HT1080 (cell line): Measurements from ENCODE around the gene GUK1. TPM values are rescaled to one million over a fixed set of nuclear protein-coding genes. Genes with fewer than 3 reads are reported as not detected.

ENCODE experiments used
- DNase-seq: peaks from one replicate; pipeline ENCODE4 v3.0.0-alpha.2; 2015; ENCODE audit warnings: low read depth
- polyA plus RNA-seq, 2 experiments: library from polyadenylated mRNA; depleted of rRNA; stranded (reverse); fragments of >200 nt; gene quantifications; 2 replicates each; pipeline ENCODE4 v1.2.3, GENCODE V29; 2015
- total RNA-seq: library from RNA; depleted of rRNA; stranded (reverse); fragments of >200 nt; shearing (Covaris generic); gene quantifications from 2 replicates; pipeline ENCODE4 v1.2.3, GENCODE V29; 2014; rRNA removed

GUK1 gene
- total RNA-seq = 208 and 294 TPM in 2 replicates
- 225 and 276 TPM in 2 replicates for polyA plus RNA-seq (2015; cell fraction: cytosol; rRNA removed)
- 154 and 172 TPM in 2 replicates for polyA plus RNA-seq (2015; cell fraction: nucleus; rRNA removed)

GRCh38 chr1:228139931-228140723, at the start of gene GUK1:
TSS of gene GUK1 (plus strand) at chr1:228140279. CDS start at chr1:228140303, 24 bp downstream.
- DNase-seq = peak; percentile 100

GRCh38 chr1:228090613-228091081, 49.4 kb upstream of the GUK1 start:
- DNase-seq = no peak

DNA sequence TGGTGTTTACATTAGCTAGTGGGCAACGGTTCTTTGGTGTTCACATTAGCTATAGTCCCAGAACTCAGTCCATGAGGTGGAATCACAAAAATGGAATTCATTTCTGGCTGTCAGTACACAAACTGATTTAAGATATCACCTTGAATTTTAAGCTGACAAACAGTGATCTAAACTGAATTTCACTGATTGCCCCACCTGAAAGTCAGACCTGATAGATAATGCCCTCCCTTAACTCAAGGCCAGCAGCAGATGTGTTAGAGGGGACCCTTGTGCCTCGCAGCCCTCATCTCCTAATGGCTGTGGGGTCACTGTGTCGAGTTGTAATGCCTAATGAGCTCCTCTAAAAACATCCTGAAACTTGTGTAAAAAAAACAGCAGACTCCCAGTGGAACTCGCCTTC, 49.0 kb upstream of the GUK1 start:
- DNase-seq = no peak

DNA sequence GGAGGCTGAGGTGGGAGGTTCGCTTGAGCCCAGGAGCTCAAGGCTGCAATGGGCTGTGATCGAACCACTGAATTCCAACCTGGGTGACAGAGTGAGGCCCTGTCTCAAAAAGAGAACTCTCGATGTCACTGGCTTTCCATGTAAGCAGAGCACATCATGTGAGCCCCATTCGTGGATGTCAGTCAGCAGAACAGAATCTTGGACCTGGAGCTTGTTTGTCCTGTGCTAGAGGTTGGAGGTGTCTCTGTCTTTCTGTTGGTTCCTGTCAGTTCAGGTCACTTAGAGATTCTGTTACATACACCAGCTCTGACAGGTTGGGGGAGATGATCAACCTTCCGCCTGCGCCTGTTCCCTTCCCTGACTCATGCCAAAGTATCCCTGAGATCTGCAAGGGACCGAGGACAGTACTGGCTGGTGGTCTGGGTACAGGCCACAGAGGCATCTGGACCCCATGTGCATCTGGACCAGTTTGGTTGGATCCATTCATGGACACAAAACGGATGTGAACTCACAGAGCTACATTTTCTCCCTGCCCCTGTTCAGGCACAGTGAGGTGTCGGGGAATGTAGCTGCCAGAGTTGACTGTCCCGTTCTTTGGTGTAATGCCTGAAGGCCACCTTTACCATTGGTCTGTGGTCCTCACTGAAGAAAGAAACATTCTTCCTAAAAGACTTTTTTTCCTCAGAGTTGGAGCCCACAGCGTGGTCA, 47.6 kb upstream of the GUK1 start:
- no peak for DNase-seq

GRCh38 chr1:228093050-228093906, 46.8 kb upstream of the GUK1 start:
- DNase-seq = no peak

DNA sequence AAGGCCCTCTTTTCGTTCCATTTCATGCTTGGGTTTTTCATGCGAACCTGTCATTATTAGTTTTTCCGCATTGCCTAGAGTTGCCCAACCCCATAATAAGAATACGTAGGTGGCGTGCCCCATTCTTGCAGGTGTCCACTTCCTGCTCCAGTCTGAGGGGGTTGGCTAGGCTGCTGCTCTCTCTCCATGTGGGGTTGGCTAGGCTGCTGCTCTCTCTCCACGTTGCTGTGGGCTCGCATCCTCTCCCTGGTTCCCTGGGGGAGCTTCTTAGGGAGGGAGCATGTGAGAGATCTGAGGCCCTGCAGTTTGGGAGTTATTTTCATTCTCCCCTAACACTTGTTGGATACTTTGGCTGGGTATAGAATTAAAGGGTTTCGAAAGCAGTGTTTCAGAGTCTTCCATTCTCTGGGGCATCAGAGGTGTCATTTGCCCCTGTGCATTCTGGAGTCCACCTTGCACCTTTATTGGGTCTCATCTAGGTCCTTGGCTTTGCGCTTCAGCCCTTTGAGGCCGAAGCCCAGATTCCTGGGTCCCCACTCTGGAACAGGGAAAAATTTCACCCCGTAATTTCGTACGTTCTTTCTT, 45.6 kb upstream of the GUK1 start:
- no peak for DNase-seq

DNA sequence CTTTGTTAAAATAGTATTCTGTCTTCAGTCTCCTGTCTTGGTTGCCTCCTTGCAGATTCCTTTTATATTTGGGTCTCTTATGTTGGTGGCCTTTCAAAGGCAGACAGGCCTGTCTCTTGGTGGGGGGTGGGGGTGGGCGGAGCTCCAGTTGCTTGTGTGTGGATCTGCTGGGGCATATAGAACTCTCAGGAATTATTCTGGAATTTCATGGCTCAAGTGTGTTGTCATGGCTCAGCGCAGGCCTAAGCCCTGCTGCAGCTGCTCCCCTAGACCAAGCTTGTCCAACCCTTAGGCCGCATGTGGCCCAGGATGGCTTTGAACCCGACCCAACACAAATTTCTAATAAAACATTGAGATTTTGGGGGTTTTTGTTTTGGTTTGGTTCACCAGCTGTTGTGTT, 44.9 kb upstream of the GUK1 start:
- DNase-seq = no peak

DNA sequence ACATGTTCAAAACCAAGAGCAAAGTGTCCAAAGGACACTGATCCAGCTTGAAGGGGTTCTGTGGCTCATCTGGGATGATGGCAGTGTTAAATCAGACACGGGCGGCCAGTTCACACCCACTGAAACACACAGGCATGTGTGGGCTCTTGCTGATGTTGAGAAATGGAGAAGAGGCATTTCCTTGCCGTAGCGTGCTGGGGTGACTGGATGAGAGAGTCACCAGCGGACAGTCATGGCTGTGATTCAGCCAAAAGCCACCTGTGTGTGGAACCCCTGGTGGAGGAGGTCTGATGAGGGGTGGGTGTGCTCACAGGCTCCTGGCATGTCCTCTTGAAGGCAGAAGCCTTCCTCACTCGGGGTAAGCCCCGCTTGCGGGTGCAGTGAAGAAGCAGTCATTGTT, 44.1 kb upstream of the GUK1 start:
- DNase-seq = no peak

- no peak for DNase-seq
Measured at GRCh38 chr1:228096416-228097332, 43.4 kb upstream of the GUK1 start.

DNA sequence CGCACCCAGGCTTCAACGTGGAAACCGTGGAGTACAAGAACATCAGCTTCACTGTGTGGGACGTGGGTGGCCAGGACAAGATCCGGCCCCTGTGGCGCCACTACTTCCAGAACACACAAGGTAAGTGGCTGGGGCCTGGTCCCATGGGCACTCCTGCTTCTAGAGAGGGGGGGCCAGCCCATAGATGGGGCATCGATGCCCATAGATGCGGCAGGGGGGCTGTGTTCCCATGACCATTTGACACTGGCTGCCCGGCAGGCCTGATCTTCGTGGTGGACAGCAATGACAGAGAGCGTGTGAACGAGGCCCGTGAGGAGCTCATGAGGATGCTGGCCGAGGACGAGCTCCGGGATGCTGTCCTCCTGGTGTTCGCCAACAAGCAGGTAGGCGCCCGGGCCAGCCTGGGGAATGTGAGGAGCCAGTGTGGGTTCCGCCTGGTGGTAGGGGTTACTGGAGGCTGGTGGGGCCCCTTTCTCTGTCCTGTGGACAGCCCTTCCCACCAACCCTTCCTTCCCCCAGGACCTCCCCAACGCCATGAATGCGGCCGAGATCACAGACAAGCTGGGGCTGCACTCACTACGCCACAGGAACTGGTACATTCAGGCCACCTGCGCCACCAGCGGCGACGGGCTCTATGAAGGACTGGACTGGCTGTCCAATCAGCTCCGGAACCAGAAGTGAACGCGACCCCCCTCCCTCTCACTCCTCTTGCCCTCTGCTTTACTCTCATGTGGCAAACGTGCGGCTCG, 42.6 kb upstream of the GUK1 start:
- no peak for DNase-seq

- DNase-seq = no peak
Measured at GRCh38 chr1:228098323-228098931, 41.7 kb upstream of the GUK1 start.

DNA sequence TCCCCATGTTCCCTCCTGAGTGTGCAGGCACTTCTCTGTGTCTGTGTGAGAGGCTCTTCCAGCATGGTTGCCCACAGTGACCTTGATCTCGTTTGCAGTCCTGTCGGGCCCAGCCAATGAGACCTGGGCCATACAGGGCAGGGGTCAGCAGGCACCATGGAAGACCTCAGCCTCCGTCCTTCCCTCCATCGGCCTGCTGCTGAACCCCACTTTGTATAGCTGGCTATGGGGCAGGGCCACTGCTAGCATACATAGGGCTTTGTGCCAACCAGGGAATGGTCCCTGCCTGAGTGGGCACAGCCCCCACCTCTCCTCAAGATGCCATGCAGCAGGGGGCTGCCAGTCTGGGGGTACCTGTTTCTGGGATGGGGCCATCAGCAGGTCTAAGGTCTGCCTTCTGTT, 40.7 kb upstream of the GUK1 start:
- no peak for DNase-seq

- no peak for DNase-seq
Measured at GRCh38 chr1:228100822-228101613, 39.1 kb upstream of the GUK1 start.

- no peak for DNase-seq
Measured at GRCh38 chr1:228101614-228101993, 38.5 kb upstream of the GUK1 start.

DNA sequence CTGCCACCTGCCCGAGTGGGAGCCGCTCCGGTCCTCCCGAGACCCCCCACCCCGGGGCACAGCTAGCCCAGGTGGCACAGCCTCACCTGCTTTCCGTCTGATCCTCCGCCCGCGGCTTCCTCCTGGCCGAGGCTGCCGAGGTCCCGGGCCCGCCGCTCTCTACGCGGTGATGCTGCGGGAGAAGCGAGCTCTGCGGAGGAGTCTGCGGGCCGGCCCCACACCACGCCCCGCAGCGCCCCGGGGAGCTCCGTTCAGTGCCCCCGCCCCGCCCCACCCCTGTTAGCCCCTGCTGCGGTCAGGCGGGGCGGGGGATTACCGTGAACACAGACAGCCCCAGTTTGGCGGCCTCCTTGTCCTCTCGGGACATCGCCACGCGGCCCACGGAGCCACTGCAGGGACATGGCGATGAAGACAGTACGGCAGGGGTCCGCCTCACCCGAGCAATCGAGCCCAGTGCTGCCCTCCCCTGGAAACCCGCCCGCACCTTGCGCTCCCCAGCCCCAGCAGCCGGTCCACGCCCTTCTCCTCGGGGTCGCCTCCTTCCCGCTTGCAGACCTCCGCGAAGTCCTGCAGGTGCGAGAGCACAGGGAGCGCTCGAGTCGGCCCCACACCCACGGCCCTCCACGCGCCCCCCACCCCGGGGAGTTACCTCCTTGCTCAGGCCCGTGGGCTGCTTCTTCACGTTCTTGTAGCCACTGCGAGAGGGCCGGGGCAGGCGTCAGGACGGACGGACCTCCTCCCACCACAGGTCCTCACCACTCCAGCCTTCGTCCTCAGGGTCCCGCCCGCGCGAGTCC, 37.9 kb upstream of the GUK1 start:
- DNase-seq = peak; percentile 46

DNA sequence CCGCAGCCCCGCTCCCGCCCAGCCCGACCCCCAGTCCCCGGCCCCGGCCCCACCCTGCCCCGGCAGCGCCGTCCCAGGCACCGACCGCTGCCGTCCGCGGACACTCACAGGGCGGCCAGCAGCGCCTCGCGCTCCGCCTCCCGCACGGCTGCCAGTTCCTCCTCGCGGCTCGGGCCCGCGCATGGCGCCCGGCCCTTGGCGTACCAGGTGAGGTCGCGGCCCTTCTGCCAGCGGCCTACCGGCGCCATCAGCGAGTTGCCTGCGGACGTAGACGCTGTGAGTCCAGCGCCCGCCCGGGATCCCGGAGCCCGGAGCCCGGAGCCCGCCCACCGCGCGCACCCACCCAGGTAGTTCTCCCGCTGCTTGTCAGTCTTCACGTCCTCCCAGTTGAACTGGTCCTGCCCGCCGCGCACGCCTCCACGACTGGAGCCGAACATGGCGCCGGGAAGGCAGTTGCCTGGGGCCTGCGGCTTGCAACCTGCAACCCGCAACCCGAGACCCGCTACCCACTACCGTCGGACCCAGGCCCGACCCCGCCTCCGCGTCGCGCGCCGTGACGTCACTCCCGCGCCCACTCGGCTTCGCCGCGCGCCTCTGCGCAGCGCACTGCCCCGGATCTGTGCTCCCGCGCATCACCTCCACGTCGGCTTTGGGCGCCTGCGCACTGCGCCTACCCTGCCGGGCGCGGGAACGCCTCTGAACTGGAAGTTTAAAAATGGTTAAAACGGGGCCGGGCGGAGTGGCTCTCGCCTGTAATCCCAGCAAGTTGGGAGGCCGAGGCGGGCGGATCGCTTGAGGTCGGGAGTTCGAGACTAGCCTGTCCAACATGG, 37.1 kb upstream of the GUK1 start, which contains the start of gene C1orf35:
TSS of gene C1orf35 (minus strand) at position 535 of the 830 bp plus-strand sequence. CDS start at position 437, 98 bp downstream.
- peak; percentile 85 for DNase-seq
